HuH-7 (cell line): Measurements from ENCODE around the gene MDH1.

Source experiments
- DNase-seq: peaks from one replicate; pipeline ENCODE4 v3.0.0; 2011; ENCODE audit warnings: low spot score

The MDH1 gene

GRCh38 chr2:63639344-63639743 is 50.6 kb downstream of the MDH1 start:
- DNase-seq: no peak

- no peak for DNase-seq
Measured at GRCh38 chr2:63642946-63643345, 54.2 kb downstream of the MDH1 start.

- no peak for DNase-seq
Measured at GRCh38 chr2:63643486-63643885, 54.7 kb downstream of the MDH1 start.

GRCh38 chr2:63648632-63649031 is 59.9 kb downstream of the MDH1 start:
- no peak for DNase-seq

DNA sequence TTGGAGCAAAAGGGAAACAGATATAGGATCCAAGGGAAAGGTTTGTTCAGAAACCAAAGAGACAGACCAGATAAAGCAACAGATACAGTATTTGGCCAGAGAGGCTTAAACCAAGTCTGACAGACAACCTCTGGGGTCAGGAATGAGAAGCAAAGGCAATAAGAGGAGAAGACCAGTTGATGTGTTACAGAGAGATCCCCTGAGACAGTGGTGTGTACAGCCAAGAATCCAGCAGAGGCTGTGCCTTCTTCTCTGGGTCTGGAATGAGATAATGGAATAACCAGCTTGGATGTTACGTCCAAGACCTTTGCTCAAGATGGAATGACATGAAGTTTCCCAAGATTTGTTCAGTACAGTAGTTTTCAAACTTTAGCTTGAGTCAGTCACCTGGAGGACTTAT is 61.1 kb downstream of the MDH1 start:
- no peak for DNase-seq

DNA sequence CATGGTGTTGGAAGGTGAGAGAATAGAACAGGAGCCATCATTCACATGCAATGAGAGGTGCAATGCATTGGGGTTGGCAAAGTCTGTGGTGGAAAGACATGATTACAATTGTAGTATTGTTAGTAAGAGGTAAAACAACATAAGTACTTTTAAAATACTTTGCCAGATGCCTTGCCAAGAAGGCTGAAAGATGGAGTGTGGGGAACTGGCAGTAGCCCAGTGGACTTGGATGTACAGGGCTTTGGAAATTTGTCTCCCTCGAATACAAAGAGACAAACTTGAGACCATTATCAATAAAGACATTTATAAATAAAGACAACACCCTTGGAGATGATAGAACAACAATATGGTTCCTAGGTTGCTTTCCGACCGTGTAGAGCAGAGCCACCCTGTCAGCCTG is 62.0 kb downstream of the MDH1 start:
- no peak for DNase-seq

DNA sequence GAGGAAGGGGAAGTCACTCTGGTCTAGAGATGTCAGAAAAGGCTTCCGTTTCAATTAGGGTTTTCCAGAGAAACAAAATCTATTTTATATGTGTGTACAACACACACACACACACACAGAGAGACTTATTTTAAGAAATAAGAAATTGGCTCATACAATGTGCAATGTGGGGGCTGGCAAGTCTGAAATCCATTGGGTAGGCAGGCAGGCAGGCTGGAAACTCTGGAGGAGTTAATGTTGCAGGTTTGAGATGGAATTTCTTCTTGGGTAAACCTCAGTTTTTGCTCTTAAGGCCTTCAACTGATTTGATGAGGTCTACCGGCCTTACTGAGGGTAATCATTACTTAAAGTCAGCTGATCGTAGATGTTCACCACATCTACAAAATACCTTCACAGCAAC is 62.6 kb downstream of the MDH1 start:
- DNase-seq: no peak

DNA sequence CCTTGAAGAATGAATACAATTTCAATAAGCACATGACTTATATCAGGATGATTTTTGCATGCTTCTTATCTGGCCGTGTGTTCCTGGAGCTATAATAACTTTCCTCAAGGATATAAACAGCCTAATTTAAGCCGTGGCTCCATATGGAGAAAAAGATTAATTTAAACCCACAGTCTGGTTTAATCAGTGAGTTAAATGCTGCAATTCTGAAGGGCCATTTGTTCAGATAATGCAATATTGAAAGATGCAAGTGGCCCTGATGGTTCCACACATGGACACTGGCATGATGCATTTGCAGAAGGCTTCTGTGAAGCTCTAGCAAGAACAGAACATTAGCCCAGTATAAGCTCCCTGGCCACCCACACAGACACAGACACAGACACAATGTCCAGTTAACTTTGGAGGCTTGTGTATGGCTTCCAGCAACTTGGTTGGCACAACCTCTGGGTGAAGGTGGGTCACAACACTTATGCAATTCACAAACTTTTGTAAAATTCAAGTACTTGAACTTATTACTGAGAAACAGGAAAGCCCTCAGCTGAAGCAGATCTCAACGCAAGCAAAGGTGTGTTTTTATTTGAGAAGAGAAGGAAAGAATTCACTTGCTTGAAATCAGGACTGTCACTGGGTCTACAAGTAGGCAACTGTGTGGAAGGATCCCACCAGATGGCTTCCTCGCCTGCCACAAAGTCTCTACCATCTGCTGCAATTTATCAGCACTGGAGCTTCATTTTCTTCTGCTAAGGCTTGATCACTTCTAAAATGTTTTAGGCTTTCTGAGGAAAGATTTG is 63.3 kb downstream of the MDH1 start:
- no peak for DNase-seq

DNA sequence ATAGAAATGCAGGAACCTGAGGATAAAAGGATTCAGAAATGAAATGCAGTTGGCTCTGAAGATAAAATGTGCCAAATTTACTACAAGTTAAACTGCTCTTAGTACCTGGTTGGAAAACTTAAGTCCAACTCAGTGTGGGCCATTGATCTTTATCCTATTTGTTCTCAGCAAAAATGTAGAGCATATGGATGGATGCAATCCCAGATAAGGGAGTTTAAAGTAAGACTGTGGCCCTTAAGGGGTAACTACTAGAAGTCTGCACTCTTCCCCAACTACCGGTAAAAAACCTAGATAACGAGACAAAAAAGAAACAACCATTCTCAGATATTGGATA is 63.9 kb downstream of the MDH1 start:
- DNase-seq: no peak

GRCh38 chr2:63654959-63655358 is 66.2 kb downstream of the MDH1 start:
- DNase-seq: no peak
